ENCODE results near the gene HSD17B1. TPM values are rescaled to one million over a fixed set of nuclear protein-coding genes. Genes with fewer than 3 reads are reported as not detected.
A peak's percentile ranks its signal among the peaks of the same experiment; 100 is the strongest.

Gene HSD17B1
- polyA plus RNA-seq, 1 donor from 2014 or later = 1.0 TPM

GRCh38 chr17:42566883-42567573, 14.3 kb downstream of the HSD17B1 start, which contains the start of gene MLX:
TSS of gene MLX (plus strand) at chr17:42567100. CDS start at chr17:42567125, 25 bp downstream.
- TF ChIP-seq EP300 (conservative IDR thresholded peaks at IDR 0.05; ENCODE audit: poor library complexity, severe bottlenecking) (peak; percentile 23), MXI1 (conservative IDR thresholded peaks at IDR 0.05; ENCODE audit: poor library complexity, severe bottlenecking) (peak; percentile 77), TAF1 (IDR thresholded peaks at IDR 0.05; ENCODE audit: low read depth) (peak; percentile 48), REST (IDR thresholded peaks at IDR 0.05; ENCODE audit: borderline replicate concordance) (peak; percentile 35), POLR2AphosphoS5 (IDR thresholded peaks at IDR 0.05) (peak; percentile 90), CTCF (IDR thresholded peaks at IDR 0.05; ENCODE audit: poor library complexity, severe bottlenecking) (peak; percentile 17), EZH2 (IDR thresholded peaks at IDR 0.05; ENCODE audit: borderline replicate concordance, insufficient read depth, low read length, poor library complexity, severe bottlenecking) (no peak), SMC3 (conservative IDR thresholded peaks at IDR 0.05; ENCODE audit: poor library complexity) (no peak), RAD21 (conservative IDR thresholded peaks at IDR 0.05) (no peak)
- H3K4me3 ChIP-seq (ENCODE audit: low read length) = peak within 1 kb of the TSS; percentile 98
- no peaks in the 10 kb centered on the region for H3K9me3 ChIP-seq (ENCODE audit: low read length)
- peak within 1 kb of the TSS; percentile 88 for H3K4me2 ChIP-seq (ENCODE audit: low read length)
- peak within 1 kb of the TSS; percentile 84 for H3K27ac ChIP-seq (ENCODE audit: low read length)
- peaks cover 16% of the 10 kb centered on the region for H3K79me2 ChIP-seq (replicated peaks; ENCODE audit: insufficient read depth, low read length)
- no peaks in the 10 kb centered on the region for H3K27me3 ChIP-seq (ENCODE audit: insufficient read depth, low read depth, low read length)
- H3K9me2 ChIP-seq (ENCODE audit: insufficient read depth, low read length) = no peaks in the 10 kb centered on the region
- H2AFZ ChIP-seq (ENCODE audit: low read depth, low read length) = peak within 1 kb of the TSS; percentile 85
- no peaks in the 10 kb centered on the region for H4K20me1 ChIP-seq (ENCODE audit: insufficient read depth)
- no peaks in the 10 kb centered on the region for H3F3A ChIP-seq (ENCODE audit: insufficient read depth, low read length, poor library complexity, severe bottlenecking)
- peak within 1 kb of the TSS; percentile 89 for H3K9ac ChIP-seq (ENCODE audit: low read length)
- no peaks in the 10 kb centered on the region for H3K36me3 ChIP-seq (ENCODE audit: insufficient read depth, low read length)

GRCh38 chr17:42568341-42569111, 15.8 kb downstream of the HSD17B1 start:
- Histone ChIP-seq H2AFZ (ENCODE audit: low read depth, low read length) (no peak overlapping the region), H3K36me3 (ENCODE audit: insufficient read depth, low read length) (peaks cover 7% of the 10 kb centered on the region), H3K9ac (ENCODE audit: low read length) (no peak overlapping the region), H3K79me2 (replicated peaks; ENCODE audit: insufficient read depth, low read length) (peaks cover 6% of the 10 kb centered on the region), H3K27me3 (ENCODE audit: insufficient read depth, low read depth, low read length) (no peaks in the 10 kb centered on the region), H3K4me2 (ENCODE audit: low read length) (no peak overlapping the region), H3K9me2 (ENCODE audit: insufficient read depth, low read length) (no peaks in the 10 kb centered on the region), H3K27ac (ENCODE audit: low read length) (no peak overlapping the region), H4K20me1 (ENCODE audit: insufficient read depth) (no peaks in the 10 kb centered on the region), H3K9me3 (ENCODE audit: low read length) (no peaks in the 10 kb centered on the region), H3F3A (ENCODE audit: insufficient read depth, low read length, poor library complexity, severe bottlenecking) (no peaks in the 10 kb centered on the region), H3K4me3 (ENCODE audit: low read length) (no peak overlapping the region)
- TF ChIP-seq REST (IDR thresholded peaks at IDR 0.05; ENCODE audit: borderline replicate concordance) (no peak), EP300 (conservative IDR thresholded peaks at IDR 0.05; ENCODE audit: poor library complexity, severe bottlenecking) (no peak), TAF1 (IDR thresholded peaks at IDR 0.05; ENCODE audit: low read depth) (no peak), SMC3 (conservative IDR thresholded peaks at IDR 0.05; ENCODE audit: poor library complexity) (no peak), POLR2AphosphoS5 (IDR thresholded peaks at IDR 0.05) (no peak), MXI1 (conservative IDR thresholded peaks at IDR 0.05; ENCODE audit: poor library complexity, severe bottlenecking) (no peak), EZH2 (IDR thresholded peaks at IDR 0.05; ENCODE audit: borderline replicate concordance, insufficient read depth, low read length, poor library complexity, severe bottlenecking) (no peak), CTCF (IDR thresholded peaks at IDR 0.05; ENCODE audit: poor library complexity, severe bottlenecking) (no peak), RAD21 (conservative IDR thresholded peaks at IDR 0.05) (no peak)

All from neural cell (in vitro differentiated cells).